Endodermal cell (in vitro differentiated cells): ENCODE measurements around the gene UBE2I. TPM values are rescaled to one million over a fixed set of nuclear protein-coding genes. Genes with fewer than 3 reads are reported as not detected.

Experiments used
- DNase-seq: peaks from one replicate; pipeline ENCODE4 v3.0.0-alpha.2; 2017
- H3K27ac ChIP-seq: 2 replicates; pipeline ENCODE4 v1.5.1; 2013; ENCODE audit warnings: mild to moderate bottlenecking, low read depth, low read length, moderate library complexity
- H3K27me3 ChIP-seq: 2 replicates; pipeline ENCODE4 v1.6.1; 2013; ENCODE audit warnings: mild to moderate bottlenecking, low read length, moderate library complexity; ENCODE audit not compliant: insufficient read depth, control insufficient read depth, poor library complexity, severe bottlenecking
- H3K36me3 ChIP-seq: 2 replicates; pipeline ENCODE4 v1.7.0; 2013; ENCODE audit warnings: mild to moderate bottlenecking, low read length, moderate library complexity; ENCODE audit not compliant: control insufficient read depth, insufficient read depth
- H3K4me1 ChIP-seq: one replicate; pipeline ENCODE4 v1.7.0; 2013; ENCODE audit warnings: low read length; ENCODE audit not compliant: control insufficient read depth, insufficient read depth
- H3K4me3 ChIP-seq: 2 replicates; pipeline ENCODE4 v1.5.1; 2013; ENCODE audit warnings: mild to moderate bottlenecking, low read length, moderate library complexity
- H3K9ac ChIP-seq: 2 replicates; pipeline ENCODE4 v1.6.1; 2013; ENCODE audit warnings: mild to moderate bottlenecking, low read length, moderate library complexity; ENCODE audit not compliant: poor library complexity, severe bottlenecking; ENCODE audit errors: extremely low read depth
- H3K9me3 ChIP-seq: 2 replicates; pipeline ENCODE4 v1.6.1; 2013; ENCODE audit warnings: mild to moderate bottlenecking, low read length, moderate library complexity; ENCODE audit not compliant: control insufficient read depth
- H3K27ac Mint-ChIP-seq: 2 replicates; pipeline ENCODE4 v1.8.0; 2020; ENCODE audit warnings: mixed read lengths
- H3K27me3 Mint-ChIP-seq: 2 replicates; pipeline ENCODE4 v1.8.0; 2021; ENCODE audit warnings: mild to moderate bottlenecking, mixed read lengths; ENCODE audit not compliant: insufficient read depth
- H3K36me3 Mint-ChIP-seq: 2 replicates; pipeline ENCODE4 v1.8.0; 2020; ENCODE audit warnings: low read depth, mixed read lengths
- H3K4me1 Mint-ChIP-seq: 2 replicates; pipeline ENCODE4 v1.8.0; 2020; ENCODE audit warnings: mixed read lengths
- H3K4me3 Mint-ChIP-seq: 2 replicates; pipeline ENCODE4 v1.8.0; 2020; ENCODE audit warnings: mild to moderate bottlenecking, moderate library complexity, mixed read lengths
- H3K9me3 Mint-ChIP-seq: 2 replicates; pipeline ENCODE4 v1.8.0; 2020; ENCODE audit warnings: mild to moderate bottlenecking, mixed read lengths
- WGBS, 2 experiments: methylation state at CpG; one replicate each; pipeline versions ENCODE4 v1.1.5 to v1.1.7; 2013; ENCODE audit warnings: missing lambda C conversion rate in 2 of 2, mixed read lengths in 1 of 2; ENCODE audit not compliant: insufficient coverage in 1 of 2, insufficient read length in 1 of 2; 5-methylcytosine and 5-hydroxymethylcytosine counted together
- total RNA-seq, 2 donors: library from RNA; stranded (reverse); fragmentation: NEBNext Ultra II Directional in 1 of 2; extraction: Animal tissue kit (Norgen Biotek cat#: 25700) in 1 of 2; gene quantifications; 2 replicates in 1 of 2; 3 replicates in 1 of 2; pipeline ENCODE4 v1.2.1, GENCODE V29; 2021
- TF ChIP-seq, protein P1 (sequence below): fragments of 200-600 bp; sonication (generic); conservative IDR thresholded peaks from 2 replicates; pipeline ENCODE4 v1.5.0; 2021; ENCODE audit warnings: antibody characterized with exemption, mild to moderate bottlenecking

UBE2I gene
- total RNA-seq, 2 donors from 2014 or later: 250 to 294 TPM

DNA sequence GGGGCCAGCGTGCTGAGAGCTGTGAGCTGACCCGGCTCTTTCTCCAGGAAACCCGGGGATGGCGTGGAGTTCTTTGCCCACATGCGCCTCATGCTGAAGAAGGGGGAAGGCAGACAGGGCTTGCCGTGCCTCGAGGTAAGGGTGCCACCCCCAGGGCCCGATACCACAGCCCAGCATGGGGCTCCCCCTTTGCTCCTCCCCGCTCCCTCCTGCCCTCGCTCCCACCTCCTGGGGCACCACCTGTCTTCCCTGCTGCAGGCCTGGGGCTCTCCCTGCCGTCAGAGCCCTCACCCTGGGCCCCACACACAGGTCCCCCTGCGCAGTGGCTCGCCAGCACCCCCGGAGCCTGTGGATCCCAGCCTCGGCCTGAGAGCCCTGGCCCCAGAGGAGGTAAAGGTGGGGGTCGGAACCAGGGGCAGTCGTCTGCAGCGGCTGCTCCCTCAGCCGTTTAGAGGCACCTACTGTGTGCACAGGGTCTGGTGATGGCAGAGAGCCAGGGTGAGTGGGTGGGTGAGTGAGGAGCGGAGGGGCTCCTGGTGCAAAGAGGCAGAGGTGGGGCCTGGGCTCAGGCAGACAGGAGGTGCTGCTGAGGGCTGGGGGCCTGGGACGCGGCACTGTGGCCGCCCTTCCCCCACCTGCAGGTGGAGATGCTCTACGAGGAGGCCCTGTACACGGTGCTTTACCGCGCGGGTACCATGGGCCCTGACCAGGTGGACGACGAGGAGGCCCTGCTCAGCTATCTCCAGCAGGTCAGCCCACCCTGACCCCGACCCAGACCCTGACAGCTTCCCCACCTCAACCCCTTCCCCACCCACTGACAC lies 29.6 kb downstream of the UBE2I start:
- no peaks in the 10 kb centered on the region for H3K4me1 ChIP-seq
- H3K27me3 ChIP-seq: peaks cover 47% of the 10 kb centered on the region
- H3K9ac ChIP-seq: no peak overlapping the region
- 73 to 75% methylated on average over 17 to 31 of the region's 31 CpGs for WGBS, 2 experiments
- H3K36me3 Mint-ChIP-seq: no peaks in the 10 kb centered on the region
- TF ChIP-seq, protein P1, sequence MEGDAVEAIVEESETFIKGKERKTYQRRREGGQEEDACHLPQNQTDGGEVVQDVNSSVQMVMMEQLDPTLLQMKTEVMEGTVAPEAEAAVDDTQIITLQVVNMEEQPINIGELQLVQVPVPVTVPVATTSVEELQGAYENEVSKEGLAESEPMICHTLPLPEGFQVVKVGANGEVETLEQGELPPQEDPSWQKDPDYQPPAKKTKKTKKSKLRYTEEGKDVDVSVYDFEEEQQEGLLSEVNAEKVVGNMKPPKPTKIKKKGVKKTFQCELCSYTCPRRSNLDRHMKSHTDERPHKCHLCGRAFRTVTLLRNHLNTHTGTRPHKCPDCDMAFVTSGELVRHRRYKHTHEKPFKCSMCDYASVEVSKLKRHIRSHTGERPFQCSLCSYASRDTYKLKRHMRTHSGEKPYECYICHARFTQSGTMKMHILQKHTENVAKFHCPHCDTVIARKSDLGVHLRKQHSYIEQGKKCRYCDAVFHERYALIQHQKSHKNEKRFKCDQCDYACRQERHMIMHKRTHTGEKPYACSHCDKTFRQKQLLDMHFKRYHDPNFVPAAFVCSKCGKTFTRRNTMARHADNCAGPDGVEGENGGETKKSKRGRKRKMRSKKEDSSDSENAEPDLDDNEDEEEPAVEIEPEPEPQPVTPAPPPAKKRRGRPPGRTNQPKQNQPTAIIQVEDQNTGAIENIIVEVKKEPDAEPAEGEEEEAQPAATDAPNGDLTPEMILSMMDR: no peak
- H3K9me3 Mint-ChIP-seq: no peaks in the 10 kb centered on the region
- no peaks in the 10 kb centered on the region for H3K36me3 ChIP-seq
- H3K27ac ChIP-seq: no peak overlapping the region
- H3K27ac Mint-ChIP-seq: no peak overlapping the region
- H3K4me1 Mint-ChIP-seq: no peaks in the 10 kb centered on the region
- no peak overlapping the region for H3K4me3 Mint-ChIP-seq
- no peak for DNase-seq
- H3K9me3 ChIP-seq: no peaks in the 10 kb centered on the region
- no peak overlapping the region for H3K4me3 ChIP-seq
- peaks cover 29% of the 10 kb centered on the region for H3K27me3 Mint-ChIP-seq

DNA sequence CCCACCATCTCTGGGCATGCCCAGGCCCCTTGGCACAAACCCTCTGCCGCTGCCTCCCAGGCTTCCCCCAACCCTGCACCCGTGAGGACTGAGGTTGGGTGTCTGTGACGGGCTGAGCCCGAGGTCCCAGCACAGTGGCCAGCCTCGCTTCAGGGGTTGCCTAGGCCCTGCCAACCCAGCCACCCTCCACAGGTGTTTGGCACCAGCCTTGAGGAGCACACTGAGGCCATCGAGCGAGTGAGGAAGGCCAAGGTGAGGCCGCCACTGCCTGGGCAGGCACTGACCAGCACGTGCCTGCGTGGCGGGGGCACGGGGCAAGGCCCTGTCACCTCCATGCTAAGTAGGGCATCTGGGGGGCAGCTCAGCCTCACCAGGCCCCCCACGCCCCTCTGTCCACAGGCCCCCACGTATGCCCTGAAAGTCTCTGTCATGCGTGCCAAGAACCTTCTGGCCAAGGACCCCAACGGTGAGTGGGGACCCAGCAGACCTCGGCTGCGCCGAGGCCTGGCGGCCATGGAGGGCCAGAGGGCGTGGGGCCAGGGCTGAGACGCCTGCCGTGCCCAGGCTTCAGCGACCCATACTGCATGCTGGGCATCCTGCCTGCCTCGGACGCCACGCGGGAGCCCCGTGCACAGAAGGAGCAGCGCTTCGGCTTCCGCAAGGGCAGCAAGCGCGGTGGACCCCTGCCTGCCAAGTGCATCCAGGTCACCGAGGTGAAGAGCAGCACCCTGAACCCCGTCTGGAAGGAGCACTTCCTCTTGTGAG lies 31.5 kb downstream of the UBE2I start:
- no peaks in the 10 kb centered on the region for H3K36me3 Mint-ChIP-seq
- H3K27me3 ChIP-seq: peaks cover 33% of the 10 kb centered on the region
- no peaks in the 10 kb centered on the region for H3K4me1 ChIP-seq
- no peak overlapping the region for H3K27ac Mint-ChIP-seq
- H3K27me3 Mint-ChIP-seq: peaks cover 10% of the 10 kb centered on the region
- DNase-seq: no peak
- no peaks in the 10 kb centered on the region for H3K36me3 ChIP-seq
- WGBS, 2 experiments: 89 to 90% methylated on average over 30 to 36 of the region's 36 CpGs
- no peak overlapping the region for H3K4me3 ChIP-seq
- no peak overlapping the region for H3K27ac ChIP-seq
- H3K9ac ChIP-seq: no peak overlapping the region
- no peaks in the 10 kb centered on the region for H3K9me3 ChIP-seq
- no peaks in the 10 kb centered on the region for H3K9me3 Mint-ChIP-seq
- no peaks in the 10 kb centered on the region for H3K4me1 Mint-ChIP-seq
- no peak overlapping the region for H3K4me3 Mint-ChIP-seq
- TF ChIP-seq, protein P1: no peak

GRCh38 chr16:1341495-1342420 lies 32.3 kb downstream of the UBE2I start:
- no peak overlapping the region for H3K4me3 Mint-ChIP-seq
- WGBS, 2 experiments: 88 to 94% methylated on average over 23 to 39 of the region's 39 CpGs
- H3K9me3 Mint-ChIP-seq: no peaks in the 10 kb centered on the region
- Histone ChIP-seq H3K36me3 (no peaks in the 10 kb centered on the region), H3K27me3 (peaks cover 25% of the 10 kb centered on the region), H3K9ac (no peak overlapping the region), H3K4me1 (no peaks in the 10 kb centered on the region), H3K4me3 (no peak overlapping the region), H3K9me3 (no peaks in the 10 kb centered on the region), H3K27ac (no peak overlapping the region)
- no peaks in the 10 kb centered on the region for H3K4me1 Mint-ChIP-seq
- TF ChIP-seq, protein P1: no peak
- H3K36me3 Mint-ChIP-seq: no peaks in the 10 kb centered on the region
- peaks cover 2% of the 10 kb centered on the region for H3K27me3 Mint-ChIP-seq
- DNase-seq: no peak
- H3K27ac Mint-ChIP-seq: no peak overlapping the region
